GF-D8 (cell line): Measurements from ENCODE around the gene COL17A1.

ENCODE experiments used
- DNase-seq: peaks from one replicate; lab custom pipeline; 2025; lab: John Stamatoyannopoulos, UW

COL17A1 gene

GRCh38 chr10:104085801-104086400, at the start of gene COL17A1:
Gene COL17A1, minus strand, starts transcription at chr10:104085880. Its CDS starts 5,207 bp downstream, at chr10:104080673.
- DNase-seq = no peak

GRCh38 chr10:104130041-104130440, 44.4 kb upstream of the COL17A1 start:
- DNase-seq = no peak

GRCh38 chr10:104128214-104128613, 42.5 kb upstream of the COL17A1 start:
- DNase-seq = no peak

- DNase-seq = peak; percentile 12
Observed at GRCh38 chr10:104127411-104127810, 41.7 kb upstream of the COL17A1 start.

GRCh38 chr10:104123397-104123796, 37.7 kb upstream of the COL17A1 start:
- DNase-seq = no peak

- no peak for DNase-seq
Observed at GRCh38 chr10:104122225-104123107, 36.8 kb upstream of the COL17A1 start.

- peak; percentile 96 for DNase-seq
Observed at GRCh38 chr10:104121485-104122224, 36.0 kb upstream of the COL17A1 start, which contains the start of gene SFR1. Gene SFR1, plus strand, starts transcription at chr10:104122171. Its CDS starts 13 bp downstream, at chr10:104122184.

- DNase-seq = no peak
Observed at GRCh38 chr10:104120903-104121484, 35.3 kb upstream of the COL17A1 start.

GRCh38 chr10:104120512-104120902, 34.8 kb upstream of the COL17A1 start:
- DNase-seq = no peak

GRCh38 chr10:104119996-104120395, 34.3 kb upstream of the COL17A1 start:
- DNase-seq = no peak

GRCh38 chr10:104117839-104118323, 32.2 kb upstream of the COL17A1 start:
- no peak for DNase-seq

GRCh38 chr10:104113376-104113956, 27.8 kb upstream of the COL17A1 start:
- no peak for DNase-seq

- DNase-seq = no peak
Observed at GRCh38 chr10:104109908-104110662, 24.4 kb upstream of the COL17A1 start.

- DNase-seq = no peak
Observed at GRCh38 chr10:104104926-104105325, 19.2 kb upstream of the COL17A1 start.

GRCh38 chr10:104104418-104104817, 18.7 kb upstream of the COL17A1 start:
- DNase-seq = no peak

GRCh38 chr10:104103956-104104355, 18.3 kb upstream of the COL17A1 start:
- DNase-seq = no peak

GRCh38 chr10:104101902-104102301, 16.2 kb upstream of the COL17A1 start:
- no peak for DNase-seq

- no peak for DNase-seq
Observed at GRCh38 chr10:104100795-104101194, 15.1 kb upstream of the COL17A1 start.

GRCh38 chr10:104099941-104100340, 14.3 kb upstream of the COL17A1 start:
- no peak for DNase-seq

GRCh38 chr10:104099269-104099668, 13.6 kb upstream of the COL17A1 start:
- DNase-seq = no peak
